ENCODE results near the gene IL31RA.
"Not testable (repeated sequence)": the region's sequence is repeated elsewhere in the genome, so short reads cannot be mapped to it uniquely, and the experiment has no call there.

Gene IL31RA

DNA sequence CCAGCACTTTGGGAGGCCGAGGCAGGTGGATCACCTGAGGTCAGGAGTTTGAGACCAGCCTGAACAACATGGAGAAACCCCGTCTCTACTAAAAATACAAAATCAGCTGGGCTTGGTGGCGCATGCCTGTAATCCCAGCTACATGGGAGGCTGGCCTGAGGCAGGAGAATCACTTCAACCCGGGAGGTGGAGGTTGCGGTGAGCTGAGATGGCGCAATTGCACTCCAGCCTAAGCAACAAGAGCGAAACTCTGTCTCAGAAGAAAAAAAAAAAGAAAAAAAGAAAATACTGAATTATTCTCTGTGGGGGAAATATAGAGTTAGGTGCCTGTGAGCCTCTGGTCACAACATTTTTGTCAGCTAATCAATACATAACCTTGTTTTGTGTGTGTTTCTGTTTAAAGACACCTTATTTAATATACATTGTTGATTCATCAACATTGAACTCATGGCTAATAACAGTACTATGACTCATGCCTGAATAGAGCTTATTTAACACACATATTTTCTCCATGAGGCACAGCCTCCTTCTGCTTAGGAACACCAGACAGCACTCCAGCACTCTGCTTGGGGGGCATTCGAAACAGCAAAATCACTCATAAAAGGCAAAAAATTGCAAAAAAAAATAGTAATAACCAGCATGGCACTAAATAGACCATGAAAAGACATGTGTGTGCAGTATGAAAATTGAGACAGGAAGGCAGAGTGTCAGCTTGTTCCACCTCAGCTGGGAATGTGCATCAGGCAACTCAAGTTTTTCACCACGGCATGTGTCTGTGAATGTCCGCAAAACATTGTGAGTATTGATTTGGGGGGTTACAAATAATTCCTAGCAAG lies at the start of gene IL31RA:
TSS of gene IL31RA (plus strand) at position 519 of the 836 bp plus-strand sequence. CDS start at position 733, 214 bp downstream.
- DNase-seq: no peak

DNA sequence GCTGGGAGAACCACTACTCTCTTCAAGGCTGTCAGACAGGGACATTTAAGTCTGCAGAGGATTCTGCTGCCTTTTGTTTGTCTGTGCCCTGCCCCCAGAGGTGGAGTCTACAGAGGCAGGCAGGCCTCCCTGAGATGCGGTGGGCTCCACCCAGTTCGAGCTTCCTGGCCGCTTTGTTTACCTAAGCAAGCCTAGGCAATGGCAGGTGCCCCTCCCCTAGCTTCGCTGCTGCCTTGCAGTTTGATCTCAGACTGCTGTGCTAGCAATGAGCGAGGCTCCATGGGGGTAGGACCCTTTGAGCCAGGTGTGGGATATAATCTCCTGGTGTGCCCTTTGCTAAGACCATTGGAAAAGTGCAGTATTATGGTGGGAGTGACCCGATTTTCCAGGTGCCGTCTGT lies 42.3 kb upstream of the IL31RA start:
- DNase-seq: not testable (repeated sequence)

DNA sequence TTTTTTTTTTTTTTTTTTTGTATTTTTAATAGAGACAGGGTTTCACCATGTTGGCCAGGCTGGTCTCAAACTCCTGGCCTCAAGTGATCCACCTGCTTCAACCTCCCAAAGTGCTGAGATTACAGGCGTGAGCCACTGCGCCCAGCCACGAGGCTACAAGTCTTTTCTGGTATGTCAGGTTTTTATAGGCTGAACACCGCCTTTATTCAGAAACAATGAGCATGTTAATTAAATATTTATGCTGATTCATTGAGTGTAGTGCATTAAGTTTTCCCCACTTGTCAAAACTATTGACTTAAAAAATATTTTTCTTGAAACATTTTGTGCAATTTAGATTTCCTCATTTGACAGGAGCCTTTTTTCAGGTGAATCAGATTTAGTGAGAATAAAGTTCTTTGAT lies 35.2 kb upstream of the IL31RA start:
- DNase-seq: not testable (repeated sequence)

DNA sequence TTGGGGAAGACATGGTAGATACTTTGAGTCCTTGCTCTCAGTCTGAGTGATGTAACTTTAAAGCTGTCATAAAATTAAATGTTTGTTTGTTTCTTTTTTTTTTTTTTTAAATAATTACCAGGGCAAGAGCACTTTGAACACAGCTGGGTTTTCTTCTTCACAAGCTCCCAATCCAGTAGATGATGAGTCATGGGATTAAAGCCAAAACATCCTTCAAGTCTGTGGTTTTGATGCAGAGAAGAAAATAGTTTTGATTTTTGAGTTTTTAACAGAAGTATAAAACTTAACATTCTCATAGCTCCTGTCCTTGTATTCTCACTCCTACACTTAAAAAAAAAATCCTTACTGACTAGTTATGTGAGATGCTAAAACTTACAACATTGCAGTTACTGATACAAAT lies 34.8 kb upstream of the IL31RA start:
- DNase-seq: no peak

DNA sequence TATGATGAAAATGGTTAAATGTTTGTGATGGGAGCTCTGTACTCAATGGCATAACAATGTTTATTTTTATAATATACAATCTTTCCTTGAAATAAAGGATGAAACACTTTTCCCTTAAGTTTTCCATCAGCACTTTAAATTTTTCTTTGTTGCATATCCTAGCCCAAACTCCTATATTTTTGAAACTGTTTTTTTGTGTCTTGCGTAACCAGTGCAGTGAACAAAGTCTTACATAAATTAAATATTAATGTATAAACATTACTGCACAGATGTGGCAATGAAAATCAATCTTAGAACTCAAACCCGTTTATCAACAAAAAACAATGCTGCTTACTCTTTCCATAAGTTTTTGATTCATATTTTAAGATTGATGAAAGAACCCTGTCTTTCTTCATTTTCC lies 34.1 kb upstream of the IL31RA start:
- no peak for DNase-seq

DNA sequence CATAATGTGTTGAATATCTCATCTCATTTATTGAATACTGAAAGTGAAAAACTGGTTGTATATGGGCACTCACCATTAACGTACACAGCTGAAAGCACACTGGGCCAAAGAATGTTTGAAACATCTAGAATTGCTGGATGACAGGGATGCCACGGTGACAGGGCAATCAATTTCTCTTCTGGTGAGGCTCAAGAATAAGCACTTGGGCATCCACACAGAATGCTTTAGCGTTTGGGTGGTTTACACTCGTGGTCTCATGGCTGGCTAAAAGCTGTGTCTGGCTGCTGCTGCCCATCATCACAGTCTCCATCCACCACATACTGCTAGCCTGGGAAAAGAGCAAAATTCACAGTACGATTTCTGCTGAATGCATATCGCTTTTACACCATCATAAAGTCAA lies 30.7 kb upstream of the IL31RA start:
- DNase-seq: no peak

DNA sequence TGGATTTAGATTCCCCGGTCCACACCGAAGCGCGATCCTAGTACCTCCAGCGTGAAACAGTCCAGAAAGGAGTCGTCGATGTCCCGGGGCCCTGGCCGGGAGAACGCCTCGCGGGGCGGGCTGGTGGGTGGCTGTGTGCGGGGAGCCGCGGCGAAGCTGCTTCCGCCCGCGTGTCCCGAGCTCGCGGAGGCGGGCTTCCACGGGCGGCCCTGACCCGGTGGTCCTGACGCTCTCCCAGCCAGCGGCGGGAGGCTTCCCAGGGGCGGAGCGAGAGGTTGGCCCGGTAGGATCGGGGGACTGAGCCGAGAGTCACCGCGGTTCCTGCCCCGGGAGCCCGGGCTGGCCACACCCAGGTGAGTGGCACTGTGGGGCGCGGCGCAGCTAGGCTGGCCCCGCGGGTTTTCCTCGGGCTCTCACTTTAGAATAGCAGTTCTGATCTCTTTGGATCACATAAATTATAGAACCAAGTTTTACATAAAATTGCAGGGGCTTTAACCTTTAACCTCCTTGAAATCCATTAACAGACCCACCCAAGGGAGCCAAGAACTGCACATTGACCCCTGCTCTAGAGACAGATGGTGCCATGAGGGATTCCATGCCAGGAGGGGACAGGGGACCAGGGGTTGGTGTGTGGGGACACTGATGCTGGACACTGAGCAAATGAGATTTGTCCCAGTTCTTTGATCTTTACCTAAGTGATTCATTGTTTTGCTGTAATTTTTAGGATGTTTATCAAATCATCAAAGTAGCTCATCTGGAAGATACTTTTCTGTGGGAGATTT lies 29.2 kb upstream of the IL31RA start:
- DNase-seq: no peak

DNA sequence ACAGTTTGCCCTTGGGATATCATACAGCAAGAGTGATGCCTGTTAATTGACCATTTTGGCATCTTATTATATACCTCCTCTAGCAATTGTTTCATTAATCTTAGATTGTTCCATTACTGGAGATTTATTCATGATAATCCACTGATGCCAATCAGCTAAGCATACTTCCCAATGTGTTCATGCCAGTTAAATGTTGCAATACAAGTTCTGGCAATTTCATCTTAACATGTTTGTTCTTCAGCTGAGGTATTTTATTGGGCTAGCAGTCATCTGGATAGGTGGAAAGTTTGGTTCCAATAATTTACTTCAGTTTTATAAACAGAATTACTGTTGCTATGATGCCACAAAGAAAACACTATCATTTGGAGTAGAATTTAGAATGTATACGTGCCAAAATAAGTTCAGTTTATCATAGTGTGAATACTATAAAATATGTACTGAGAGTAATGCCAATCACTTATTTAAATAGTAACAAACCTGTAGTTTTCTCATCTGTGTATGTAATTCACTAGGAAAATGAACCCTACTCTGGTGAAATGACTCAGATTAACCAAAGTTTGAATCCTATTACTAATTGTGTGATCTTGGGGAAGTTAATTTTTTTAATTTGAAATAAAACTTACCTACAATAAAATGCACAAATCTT lies 27.9 kb upstream of the IL31RA start:
- DNase-seq: no peak

DNA sequence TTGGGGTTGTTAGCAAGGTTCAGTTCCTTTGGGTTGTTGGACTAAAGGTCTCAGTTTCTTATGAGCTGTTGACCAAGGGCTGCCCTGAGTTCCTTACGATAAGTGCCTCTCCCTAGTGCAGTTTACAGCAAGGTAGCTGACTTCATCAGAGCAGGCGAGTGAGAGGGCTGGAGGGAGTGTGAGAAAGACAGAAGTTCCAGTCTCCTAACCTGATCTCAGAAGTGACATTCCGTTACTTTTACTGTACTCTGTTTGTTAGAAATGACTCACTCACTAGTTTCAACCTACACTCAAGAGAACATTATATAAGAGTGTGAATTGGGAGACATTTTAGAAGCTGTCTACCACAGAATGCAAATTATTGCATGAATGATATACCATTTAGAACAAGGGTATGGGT lies 21.2 kb upstream of the IL31RA start:
- no peak for DNase-seq

DNA sequence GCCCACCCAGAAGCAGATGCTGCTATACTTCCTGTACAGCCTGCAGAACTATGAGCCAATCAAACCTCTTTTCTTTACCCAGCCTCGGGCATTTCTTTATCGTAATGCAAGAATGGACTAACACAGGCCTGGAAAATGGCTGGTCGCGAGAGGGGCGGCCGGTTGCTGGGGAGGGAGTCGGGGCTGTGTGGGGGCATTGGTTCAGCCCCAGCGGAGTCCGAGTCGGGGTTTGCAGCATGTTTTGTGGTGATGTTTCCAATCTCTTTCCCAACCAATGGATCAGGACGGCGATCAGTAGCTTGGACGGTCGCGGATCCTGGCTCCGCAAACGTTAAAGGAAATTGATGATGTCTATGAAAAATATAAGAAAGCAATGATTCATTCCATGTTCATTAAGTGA lies 18.7 kb upstream of the IL31RA start:
- DNase-seq: no peak

DNA sequence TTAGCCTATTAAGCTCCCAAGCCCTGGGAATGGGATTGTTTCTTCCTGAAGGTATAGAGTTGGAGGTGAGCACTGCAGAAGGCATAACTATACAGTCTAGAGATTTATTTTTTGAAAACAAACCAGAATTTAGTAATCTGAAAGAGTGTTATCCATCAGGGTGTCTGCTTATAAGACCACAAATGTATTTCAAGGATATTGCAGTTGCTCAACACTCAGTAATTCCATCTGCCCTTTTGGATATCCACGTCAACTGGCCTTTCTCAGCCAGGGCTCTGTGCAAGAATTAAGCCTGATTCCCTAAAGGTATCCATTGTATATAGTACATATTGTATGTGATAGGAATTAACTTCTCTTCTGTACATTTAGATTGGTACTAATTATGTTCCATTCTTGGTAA lies 15.0 kb upstream of the IL31RA start:
- no peak for DNase-seq

DNA sequence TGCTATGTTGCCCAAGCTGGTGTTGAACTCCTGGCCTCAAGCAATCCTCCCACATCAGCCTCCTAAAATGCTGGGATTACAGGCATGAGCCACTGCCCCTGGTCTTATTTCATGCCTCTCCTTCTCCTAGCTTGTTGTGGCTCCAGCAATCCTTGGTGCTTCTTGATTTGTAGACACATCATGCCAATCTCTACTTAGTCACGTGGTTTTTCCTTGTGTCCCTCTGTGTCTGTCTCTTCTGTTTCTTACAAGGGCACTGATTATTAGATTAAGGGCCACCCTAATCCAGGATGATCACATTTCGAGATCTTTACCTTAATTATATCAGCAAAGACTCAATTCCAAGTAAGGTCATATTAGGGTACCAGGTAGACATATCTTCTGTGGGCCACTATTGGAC lies 9.2 kb upstream of the IL31RA start:
- DNase-seq: no peak

DNA sequence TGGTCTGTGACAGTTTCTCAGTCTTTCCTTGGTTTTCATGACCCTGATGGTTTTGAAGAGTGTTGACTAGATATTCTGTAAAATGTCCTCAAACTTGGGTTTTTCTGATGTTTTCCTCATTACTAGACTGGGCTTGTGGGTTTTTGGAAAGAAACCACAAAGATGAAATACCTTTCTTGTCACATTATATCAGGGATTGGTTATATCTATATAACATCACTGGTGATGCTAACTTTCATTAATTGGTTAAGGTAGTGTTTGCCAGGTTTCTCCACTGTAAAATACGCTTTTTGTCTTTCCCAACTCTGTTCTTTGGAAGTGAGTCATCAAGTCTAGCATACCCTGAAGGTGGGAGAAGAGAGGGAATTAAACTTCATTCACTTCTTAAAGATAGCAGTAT lies 3.3 kb upstream of the IL31RA start:
- DNase-seq: no peak

DNA sequence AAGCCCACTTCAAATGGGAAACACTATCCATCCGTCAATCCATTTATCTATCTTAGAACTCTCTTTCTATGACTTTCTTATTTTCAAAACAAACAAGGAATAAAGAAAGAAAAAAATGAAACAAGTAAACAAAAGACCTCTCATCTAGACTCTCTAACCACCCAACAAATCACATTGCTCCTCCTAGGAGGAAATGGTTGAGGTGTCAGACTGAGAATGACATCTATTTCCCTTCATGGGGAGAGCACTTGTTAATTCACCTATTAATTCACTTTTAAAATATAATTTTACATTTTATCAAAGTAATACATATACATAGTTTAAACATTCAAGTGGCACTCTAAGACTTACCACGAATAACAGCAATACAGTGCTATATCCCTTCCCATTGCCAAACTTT lies 2.4 kb upstream of the IL31RA start:
- no peak for DNase-seq

DNA sequence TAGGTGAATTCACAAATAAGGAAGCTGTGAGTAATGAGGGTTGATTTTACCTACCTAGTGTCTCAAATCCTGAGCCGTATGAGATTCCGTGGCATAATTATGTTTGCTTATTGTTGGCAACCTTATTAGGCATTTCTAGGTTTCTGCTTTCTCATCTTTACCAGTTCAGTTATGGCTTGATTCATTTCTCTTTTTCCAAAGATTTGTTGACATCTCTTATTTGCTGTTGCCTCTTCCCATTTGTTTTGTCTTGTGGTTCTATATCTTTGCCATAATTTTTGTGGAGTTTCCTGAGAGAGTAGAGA lies 470 bp downstream of the IL31RA start:
- DNase-seq: no peak

DNA sequence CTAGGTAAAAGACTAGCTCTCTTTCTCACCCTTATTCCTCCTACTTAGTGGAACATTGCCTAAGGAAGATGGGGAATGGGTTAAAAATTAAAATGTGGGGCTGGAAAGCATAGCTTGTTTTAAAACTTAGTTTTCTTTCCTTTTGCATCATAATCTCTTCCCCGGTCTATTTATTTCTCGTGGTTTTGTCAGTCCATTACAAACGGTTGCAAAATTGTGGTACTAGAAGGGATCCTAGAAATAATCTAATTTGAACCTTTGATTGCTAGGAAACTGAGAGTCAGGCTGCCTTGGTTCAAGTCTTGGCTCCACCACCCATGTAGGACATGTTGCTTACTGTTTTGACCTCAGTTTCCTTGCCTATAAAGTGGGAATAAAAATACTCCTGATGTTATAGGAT lies 1.3 kb downstream of the IL31RA start:
- DNase-seq: no peak

DNA sequence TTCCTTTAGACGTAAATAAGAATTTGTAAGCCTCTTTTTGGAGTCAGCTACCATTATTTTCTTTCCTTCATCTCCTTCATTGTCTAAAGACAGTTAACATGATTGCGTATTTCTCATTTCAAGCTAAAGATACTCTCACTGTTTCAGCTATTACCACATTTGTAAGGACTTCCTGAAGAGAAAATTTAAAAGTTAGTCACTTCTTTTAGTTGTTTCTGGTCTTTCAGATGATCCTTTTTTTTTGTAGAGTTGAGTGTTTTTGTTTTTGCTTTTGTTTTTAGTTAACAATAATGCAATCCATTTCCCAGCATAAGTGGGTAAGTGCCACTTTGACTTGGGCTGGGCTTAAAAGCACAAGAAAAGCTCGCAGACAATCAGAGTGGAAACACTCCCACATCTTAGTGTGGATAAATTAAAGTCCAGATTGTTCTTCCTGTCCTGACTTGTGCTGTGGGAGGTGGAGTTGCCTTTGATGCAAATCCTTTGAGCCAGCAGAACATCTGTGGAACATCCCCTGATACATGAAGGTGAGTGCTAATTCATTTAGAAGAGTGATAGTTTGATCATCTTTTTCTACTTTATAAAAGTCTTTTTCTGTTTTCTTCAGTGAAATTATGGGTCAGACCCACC lies 2.0 kb downstream of the IL31RA start:
- DNase-seq: no peak

DNA sequence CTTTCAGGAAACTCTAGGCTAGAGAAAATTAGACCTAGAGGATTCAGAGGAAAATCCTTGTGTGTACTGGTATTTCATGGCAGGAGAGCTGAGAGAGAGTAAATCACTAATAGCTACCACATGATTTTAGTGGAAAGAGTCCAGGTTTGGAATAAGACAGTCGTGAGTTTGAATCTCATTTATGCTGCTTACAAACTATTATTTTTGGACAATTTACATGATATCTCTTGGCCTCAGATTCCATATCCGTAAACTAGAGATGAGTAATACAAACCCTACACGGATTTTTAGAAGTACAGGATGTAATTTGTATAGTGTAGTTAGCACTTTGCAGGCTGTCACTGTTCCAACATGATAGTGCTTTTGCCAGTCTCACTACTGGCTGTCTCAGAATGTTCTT lies 2.7 kb downstream of the IL31RA start:
- DNase-seq: no peak

DNA sequence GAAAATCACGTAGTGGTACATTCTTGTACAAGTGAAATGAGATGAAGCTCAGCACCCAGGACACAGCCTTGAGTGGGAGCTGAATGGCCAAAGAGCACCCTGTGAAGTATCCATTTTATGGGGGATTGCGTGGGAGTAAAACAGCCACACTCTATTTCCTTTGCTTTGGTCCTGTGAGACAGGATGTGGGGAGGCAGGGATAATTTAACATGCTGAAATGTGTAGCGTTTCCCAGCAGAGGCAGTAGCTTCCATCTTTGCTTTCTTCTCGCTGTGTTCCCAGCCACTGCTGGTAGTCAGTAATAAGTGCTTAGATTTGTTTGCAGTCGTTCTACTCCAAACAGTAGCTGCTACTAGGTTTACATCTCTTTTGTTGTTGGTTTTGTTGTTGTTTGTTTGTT lies 4.4 kb downstream of the IL31RA start:
- no peak for DNase-seq

DNA sequence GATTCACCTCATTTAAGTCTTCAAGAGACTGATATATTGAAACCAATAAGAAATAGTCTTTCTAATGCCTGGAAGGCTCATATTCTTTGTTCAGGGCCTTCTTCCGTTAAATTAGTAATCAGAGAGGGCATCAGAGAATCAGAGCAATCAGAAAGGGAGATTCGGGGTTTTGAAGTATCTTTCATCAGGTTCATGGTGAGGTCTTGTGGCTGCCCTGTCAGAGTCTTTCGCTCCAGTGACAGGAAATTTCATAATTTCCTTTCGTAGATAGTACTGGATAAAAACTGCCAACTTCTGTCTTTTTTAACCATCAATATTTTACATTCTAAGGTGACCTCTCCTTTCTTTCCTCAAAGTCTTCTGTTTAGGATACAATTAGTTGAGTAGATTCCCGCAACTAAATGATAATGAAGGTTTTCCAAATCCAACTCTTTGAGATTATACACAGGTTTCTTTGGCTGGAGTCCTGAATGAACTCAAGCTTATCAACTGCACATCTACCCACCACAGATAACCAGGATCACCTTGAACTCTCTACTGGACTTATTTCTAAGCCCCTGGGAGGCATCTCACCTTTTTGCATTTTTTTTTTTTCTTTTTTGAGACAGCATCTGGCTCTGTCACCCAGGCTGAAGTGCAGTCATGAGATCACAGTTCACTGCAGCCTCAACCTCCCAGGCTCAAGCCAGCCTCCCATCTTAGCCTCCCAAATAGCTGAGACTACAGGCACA lies 5.5 kb downstream of the IL31RA start:
- no peak for DNase-seq

DNA sequence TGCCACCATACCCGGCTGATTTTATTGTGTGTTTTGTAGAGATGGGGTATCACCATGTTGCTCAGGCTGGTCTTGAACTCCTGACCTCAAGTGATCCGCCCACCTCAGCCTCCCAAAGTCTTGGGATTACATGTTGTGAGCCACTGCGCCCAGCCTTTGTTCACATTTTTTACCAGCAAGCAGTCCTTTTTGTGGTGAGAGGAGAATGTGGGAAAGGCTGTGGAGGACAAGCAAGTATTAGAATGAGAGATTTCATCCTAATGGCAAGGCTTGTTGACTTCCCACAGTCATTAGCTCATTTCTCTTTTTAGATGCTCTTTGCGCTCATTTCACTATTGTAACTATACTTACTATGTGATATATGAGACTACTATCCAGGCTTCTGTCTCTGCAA lies 6.1 kb downstream of the IL31RA start:
- no peak for DNase-seq

DNA sequence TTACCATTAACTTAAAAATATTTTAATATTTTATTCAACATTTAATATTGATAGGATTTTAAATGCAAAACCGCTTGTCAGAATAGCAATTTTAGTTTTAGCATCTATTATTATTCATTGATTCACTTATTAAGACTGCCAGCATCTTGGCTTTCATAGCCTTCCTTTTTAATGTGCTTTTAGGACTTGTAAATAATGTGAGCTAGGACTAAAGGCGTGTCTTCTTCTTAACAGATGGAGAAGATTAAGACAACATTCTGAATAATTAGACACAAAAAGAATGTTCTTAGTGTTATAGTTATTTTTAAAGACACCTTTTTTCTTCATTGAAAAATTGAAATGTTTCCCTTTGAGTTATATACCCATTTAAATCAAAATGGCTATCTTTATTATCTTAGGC lies 6.9 kb downstream of the IL31RA start:
- DNase-seq: no peak

DNA sequence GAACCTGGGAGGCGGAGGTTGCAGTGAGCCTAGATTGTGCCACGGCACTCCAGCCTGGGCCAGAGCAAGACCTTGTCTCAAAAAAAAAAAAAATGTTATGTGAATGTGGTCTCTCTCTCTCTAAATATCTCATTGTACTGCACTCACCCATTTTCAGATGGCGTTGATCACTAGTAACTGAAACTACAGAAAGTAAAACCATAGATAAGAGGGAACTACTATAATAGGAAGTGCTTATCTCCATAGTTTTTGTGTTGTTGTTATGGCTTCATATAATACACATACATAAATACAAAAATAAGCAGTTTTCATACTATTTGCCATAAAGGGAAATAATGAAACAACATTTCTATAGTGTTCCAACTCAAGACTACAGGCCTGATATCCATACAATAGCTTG lies 9.1 kb downstream of the IL31RA start:
- no peak for DNase-seq

Measured in stimulated activated CD4-positive, alpha-beta T cell treated with anti-CD3 and anti-CD28 coated beads, Interleukin-12 subunit alpha, Interleukin-12 subunit beta, amount 100 ng/mL, for 4 hours (primary cell).